GM12878 (cell line): ENCODE results near the gene RNLS. TPM values are rescaled to one million over a fixed set of nuclear protein-coding genes. Genes with fewer than 3 reads are reported as not detected.

Experiments used
- BMI1 ChIP-seq: fragments of 450-650 bp; IDR thresholded peaks from 2 replicates; pipeline ENCODE4 v1.6.1; 2016; ENCODE audit warnings: mild to moderate bottlenecking, moderate library complexity, borderline replicate concordance
- CBFB ChIP-seq: IDR thresholded peaks from 2 replicates; pipeline ENCODE4 v1.6.1; 2016; ENCODE audit warnings: antibody characterized with exemption, low read depth
- CBX5 ChIP-seq: sonication (generic); IDR thresholded peaks from 2 replicates; pipeline ENCODE4 v1.6.1; 2016; ENCODE audit warnings: low read depth, moderate library complexity, mild to moderate bottlenecking, inconsistent platforms
- CHD4 ChIP-seq: fragments of 200-600 bp; sonication (generic); IDR thresholded peaks from 2 replicates; pipeline ENCODE4 v1.6.1; 2016; ENCODE audit warnings: mild to moderate bottlenecking
- DPF2 ChIP-seq: fragments of 450-650 bp; IDR thresholded peaks from 2 replicates; pipeline ENCODE4 v1.6.1; 2017; ENCODE audit warnings: mild to moderate bottlenecking
- EP300 ChIP-seq, 2 experiments: fragments of 150-350 bp in 1 of 2; IDR thresholded peaks; 2 replicates each; pipeline ENCODE4 v1.6.1; 2011 to 2012; ENCODE audit warnings: low read depth in 2 of 2, low read length in 2 of 2, borderline replicate concordance in 1 of 2, improper control_type of control experiment in 1 of 2, inconsistent platforms in 1 of 2; ENCODE audit not compliant: control insufficient read depth in 1 of 2
- HDAC6 ChIP-seq: fragments of 200-600 bp; sonication (generic); IDR thresholded peaks from one replicate; pipeline ENCODE4 v1.8.0; 2017; ENCODE audit warnings: antibody characterized with exemption; ENCODE audit not compliant: unreplicated experiment
- NBN ChIP-seq: fragments of 450-650 bp; IDR thresholded peaks from 2 replicates; pipeline ENCODE4 v1.6.1; 2016
- NFXL1 ChIP-seq: fragments of 450-650 bp; IDR thresholded peaks from 2 replicates; pipeline ENCODE4 v1.6.1; 2017; ENCODE audit warnings: antibody characterized with exemption, mild to moderate bottlenecking, borderline replicate concordance
- NRF1 ChIP-seq: conservative IDR thresholded peaks from 2 replicates; pipeline ENCODE4 v1.6.1; 2011; ENCODE audit warnings: mild to moderate bottlenecking, low read depth, low read length, improper control_type of control experiment
- RAD21 ChIP-seq: IDR thresholded peaks from 2 replicates; pipeline ENCODE4 v1.6.1; 2011; ENCODE audit warnings: mild to moderate bottlenecking, low read depth, low read length, moderate library complexity; ENCODE audit not compliant: insufficient read depth
- RAD51 ChIP-seq: fragments of 450-650 bp; IDR thresholded peaks from 2 replicates; pipeline ENCODE4 v1.6.1; 2016; ENCODE audit warnings: moderate library complexity, mild to moderate bottlenecking, inconsistent platforms
- SIN3A ChIP-seq: IDR thresholded peaks from 2 replicates; pipeline ENCODE4 v1.6.1; 2012; ENCODE audit warnings: low read depth, low read length, improper control_type of control experiment
- SIX5 ChIP-seq: IDR thresholded peaks from 2 replicates; pipeline ENCODE4 v1.6.1; 2011; ENCODE audit warnings: mild to moderate bottlenecking, low read depth, low read length, moderate library complexity; ENCODE audit not compliant: severe bottlenecking
- SMC3 ChIP-seq: IDR thresholded peaks from 2 replicates; pipeline ENCODE4 v1.6.1; 2011; ENCODE audit warnings: low read length, improper control_type of control experiment, borderline replicate concordance
- SPI1 ChIP-seq: IDR thresholded peaks from 2 replicates; pipeline ENCODE4 v1.6.1; 2011; ENCODE audit warnings: low read depth, mild to moderate bottlenecking, low read length, moderate library complexity, borderline replicate concordance; ENCODE audit not compliant: insufficient read depth
- SRF ChIP-seq, 2 experiments: IDR thresholded peaks; 2 replicates each; pipeline ENCODE4 v1.6.1; 2011; ENCODE audit warnings: low read depth in 2 of 2, low read length in 2 of 2, mild to moderate bottlenecking in 1 of 2, moderate library complexity in 1 of 2
- SUPT20H ChIP-seq: IDR thresholded peaks from 2 replicates; pipeline ENCODE4 v1.6.1; 2011; ENCODE audit warnings: low read depth, mild to moderate bottlenecking, low read length, moderate library complexity, borderline replicate concordance; ENCODE audit not compliant: control insufficient read depth
- ZNF217 ChIP-seq: fragments of 450-650 bp; IDR thresholded peaks from 2 replicates; pipeline ENCODE4 v1.6.1; 2017; ENCODE audit warnings: antibody characterized with exemption, mild to moderate bottlenecking
- ZNF384 ChIP-seq: IDR thresholded peaks from 2 replicates; pipeline ENCODE4 v1.6.1; 2012; ENCODE audit warnings: low read depth, mild to moderate bottlenecking, low read length, improper control_type of control experiment, borderline replicate concordance
- polyA plus RNA-seq, 11 experiments: library from polyadenylated mRNA; depleted of rRNA in 4 of 11; unstranded in 6 of 11; stranded (reverse) in 5 of 11; fragments of >200 nt; fragmentation: Nextera tagmentation in 4 of 11; fragmentation: Illumina TruSeq in 1 of 11; extraction: Ambion mirVana in 4 of 11; extraction: Trizol in 1 of 11; gene quantifications; 1 replicate in 1 of 11; 2 replicates in 10 of 11; pipeline versions ENCODE4 v1.2.1 to v1.2.3, GENCODE V29; 2011 to 2016; ENCODE audit warnings: inconsistent platforms in 2 of 11, missing spikeins in 2 of 11, low read depth in 1 of 11
- total RNA-seq, 4 experiments: library from RNA; depleted of rRNA in 3 of 4; stranded (reverse); fragments of >200 nt in 3 of 4; fragmentation: Illumina TruSeq in 1 of 4; extraction: Trizol in 1 of 4; gene quantifications; 2 replicates each; pipeline versions ENCODE4 v1.2.1 to v1.2.3, GENCODE V29; 2013 to 2021
- TF ChIP-seq, protein P1 (sequence below): fragments of 450-650 bp; IDR thresholded peaks from 2 replicates; pipeline ENCODE4 v1.6.1; 2017; ENCODE audit warnings: low read depth, mild to moderate bottlenecking, moderate library complexity
- TF ChIP-seq, protein P2 (sequence below): fragments of 450-650 bp; IDR thresholded peaks from 2 replicates; pipeline ENCODE4 v1.6.1; 2017; ENCODE audit warnings: mild to moderate bottlenecking
- TF ChIP-seq, protein P3 (sequence below): IDR thresholded peaks from 2 replicates; pipeline ENCODE4 v1.6.1; 2012; ENCODE audit warnings: low read depth, low read length, improper control_type of control experiment
- TF ChIP-seq, protein P4 (sequence below): IDR thresholded peaks from 2 replicates; pipeline ENCODE4 v1.6.1; 2011; ENCODE audit warnings: low read depth, low read length, improper control_type of control experiment, borderline replicate concordance

The RNLS gene
- total and polyA plus RNA-seq, 10 of the 15 experiments (the other 5 are each of a cell fraction or from before 2014, with no cell fraction given): 3.4 to 6.7 (median 4.6) TPM

DNA sequence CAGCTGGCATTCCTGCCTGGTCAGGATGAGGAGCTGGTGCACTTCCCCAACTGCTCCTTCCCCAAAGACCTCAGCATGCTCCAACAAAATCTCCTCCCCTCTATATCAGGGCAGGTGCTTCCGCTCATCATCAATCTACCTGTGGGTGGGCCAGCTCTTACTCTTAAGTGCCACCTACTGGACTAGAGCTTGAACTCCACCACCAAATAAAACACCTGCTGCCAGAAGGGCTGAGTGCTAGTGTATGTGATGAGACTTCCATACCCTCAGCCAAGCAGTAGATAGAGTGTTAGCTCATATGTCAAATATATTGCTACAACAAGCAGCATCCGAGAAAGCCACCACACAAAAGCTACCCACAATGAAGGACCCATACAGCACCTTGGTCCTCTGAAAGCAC is 264.3 kb downstream of the RNLS start (continued):
- TF ChIP-seq, protein P1, sequence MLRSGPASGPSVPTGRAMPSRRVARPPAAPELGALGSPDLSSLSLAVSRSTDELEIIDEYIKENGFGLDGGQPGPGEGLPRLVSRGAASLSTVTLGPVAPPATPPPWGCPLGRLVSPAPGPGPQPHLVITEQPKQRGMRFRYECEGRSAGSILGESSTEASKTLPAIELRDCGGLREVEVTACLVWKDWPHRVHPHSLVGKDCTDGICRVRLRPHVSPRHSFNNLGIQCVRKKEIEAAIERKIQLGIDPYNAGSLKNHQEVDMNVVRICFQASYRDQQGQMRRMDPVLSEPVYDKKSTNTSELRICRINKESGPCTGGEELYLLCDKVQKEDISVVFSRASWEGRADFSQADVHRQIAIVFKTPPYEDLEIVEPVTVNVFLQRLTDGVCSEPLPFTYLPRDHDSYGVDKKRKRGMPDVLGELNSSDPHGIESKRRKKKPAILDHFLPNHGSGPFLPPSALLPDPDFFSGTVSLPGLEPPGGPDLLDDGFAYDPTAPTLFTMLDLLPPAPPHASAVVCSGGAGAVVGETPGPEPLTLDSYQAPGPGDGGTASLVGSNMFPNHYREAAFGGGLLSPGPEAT: no peak
- TF ChIP-seq CBX5 (peak; percentile 45; the same call in 1 of the 2 replicates), RAD21 (peak; percentile 40; the same call in 1 of the 2 replicates), NBN (no peak), CHD4 (no peak), EP300 (IDR thresholded peaks at IDR 0.05; ENCODE audit: borderline replicate concordance in 1 of 2, control insufficient read depth in 1 of 2, low read depth in 2 of 2, low read length in 2 of 2) (no peak), CBFB (no peak), SIN3A (no peak), RAD51 (no peak), SRF (IDR thresholded peaks at IDR 0.05; ENCODE audit: low read depth in 2 of 2, low read length in 2 of 2) (no peak), SIX5 (no peak), NRF1 (no peak), ZNF217 (no peak), HDAC6 (no peak), DPF2 (no peak), SUPT20H (no peak), ZNF384 (no peak), SMC3 (0 out of 2 replicates have a peak, but pooled peaks have one; percentile 11), BMI1 (no peak), SPI1 (no peak), NFXL1 (no peak)
- TF ChIP-seq, protein P2, sequence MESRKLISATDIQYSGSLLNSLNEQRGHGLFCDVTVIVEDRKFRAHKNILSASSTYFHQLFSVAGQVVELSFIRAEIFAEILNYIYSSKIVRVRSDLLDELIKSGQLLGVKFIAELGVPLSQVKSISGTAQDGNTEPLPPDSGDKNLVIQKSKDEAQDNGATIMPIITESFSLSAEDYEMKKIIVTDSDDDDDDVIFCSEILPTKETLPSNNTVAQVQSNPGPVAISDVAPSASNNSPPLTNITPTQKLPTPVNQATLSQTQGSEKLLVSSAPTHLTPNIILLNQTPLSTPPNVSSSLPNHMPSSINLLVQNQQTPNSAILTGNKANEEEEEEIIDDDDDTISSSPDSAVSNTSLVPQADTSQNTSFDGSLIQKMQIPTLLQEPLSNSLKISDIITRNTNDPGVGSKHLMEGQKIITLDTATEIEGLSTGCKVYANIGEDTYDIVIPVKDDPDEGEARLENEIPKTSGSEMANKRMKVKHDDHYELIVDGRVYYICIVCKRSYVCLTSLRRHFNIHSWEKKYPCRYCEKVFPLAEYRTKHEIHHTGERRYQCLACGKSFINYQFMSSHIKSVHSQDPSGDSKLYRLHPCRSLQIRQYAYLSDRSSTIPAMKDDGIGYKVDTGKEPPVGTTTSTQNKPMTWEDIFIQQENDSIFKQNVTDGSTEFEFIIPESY: no peak
- TF ChIP-seq, protein P3, sequence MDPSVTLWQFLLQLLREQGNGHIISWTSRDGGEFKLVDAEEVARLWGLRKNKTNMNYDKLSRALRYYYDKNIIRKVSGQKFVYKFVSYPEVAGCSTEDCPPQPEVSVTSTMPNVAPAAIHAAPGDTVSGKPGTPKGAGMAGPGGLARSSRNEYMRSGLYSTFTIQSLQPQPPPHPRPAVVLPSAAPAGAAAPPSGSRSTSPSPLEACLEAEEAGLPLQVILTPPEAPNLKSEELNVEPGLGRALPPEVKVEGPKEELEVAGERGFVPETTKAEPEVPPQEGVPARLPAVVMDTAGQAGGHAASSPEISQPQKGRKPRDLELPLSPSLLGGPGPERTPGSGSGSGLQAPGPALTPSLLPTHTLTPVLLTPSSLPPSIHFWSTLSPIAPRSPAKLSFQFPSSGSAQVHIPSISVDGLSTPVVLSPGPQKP: no peak
- TF ChIP-seq, protein P4, sequence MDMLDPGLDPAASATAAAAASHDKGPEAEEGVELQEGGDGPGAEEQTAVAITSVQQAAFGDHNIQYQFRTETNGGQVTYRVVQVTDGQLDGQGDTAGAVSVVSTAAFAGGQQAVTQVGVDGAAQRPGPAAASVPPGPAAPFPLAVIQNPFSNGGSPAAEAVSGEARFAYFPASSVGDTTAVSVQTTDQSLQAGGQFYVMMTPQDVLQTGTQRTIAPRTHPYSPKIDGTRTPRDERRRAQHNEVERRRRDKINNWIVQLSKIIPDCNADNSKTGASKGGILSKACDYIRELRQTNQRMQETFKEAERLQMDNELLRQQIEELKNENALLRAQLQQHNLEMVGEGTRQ: no peak
- TF ChIP-seq, all 136 proteins: peak for 4
